Psoas muscle (tissue), 8 donors: ENCODE measurements around the gene OS9. TPM values are rescaled to one million over a fixed set of nuclear protein-coding genes. Genes with fewer than 3 reads are reported as not detected.

Experiments used
- ATAC-seq, 4 donors: fragments of 200-7000 bp; cut with Tn5 transposase; one replicate each; pipeline ENCODE4 v1.9.1; 2020; ENCODE audit warnings: moderate library complexity in 3 of 4, mild to moderate bottlenecking in 2 of 4
- DNase-seq, 2 donors: peaks; one replicate each; pipeline ENCODE4 v3.0.0-alpha.2; 2020
- H3K27ac ChIP-seq: fragments of 200-600 bp; one replicate; pipeline ENCODE4 v1.8.0; 2022
- H3K27me3 ChIP-seq, 3 donors: fragments of 200-600 bp in 1 of 3; one replicate each; pipeline versions ENCODE4 v1.6.1 to v1.8.0; 2013 to 2022; ENCODE audit warnings: low read length in 2 of 3, mild to moderate bottlenecking in 2 of 3, moderate library complexity in 1 of 3; ENCODE audit not compliant: insufficient read depth in 3 of 3
- H3K36me3 ChIP-seq, 2 donors: fragments of 200-600 bp in 1 of 2; one replicate each; pipeline versions ENCODE4 v1.6.1 to v1.8.0; 2013 to 2022; ENCODE audit warnings: low read depth in 1 of 2, mild to moderate bottlenecking in 1 of 2, moderate library complexity in 1 of 2; ENCODE audit not compliant: insufficient read depth in 1 of 2
- H3K4me1 ChIP-seq: fragments of 200-600 bp; one replicate; pipeline ENCODE4 v1.8.0; 2022
- H3K4me3 ChIP-seq: fragments of 200-600 bp; one replicate; pipeline ENCODE4 v1.8.0; 2022; ENCODE audit warnings: mild to moderate bottlenecking
- H3K9me3 ChIP-seq: fragments of 200-600 bp; one replicate; pipeline ENCODE4 v1.8.0; 2022
- WGBS, 3 donors: extraction: QIAGEN DNeasy Blood & Tissue Kit; methylation state at CpG; one replicate each; pipeline versions ENCODE4 v1.1.6 to v1.1.7; 2013; 5-methylcytosine and 5-hydroxymethylcytosine counted together
- intact Hi-C, 2 donors: fragments of 100-400 bp; cut with DNase I; formaldehyde crosslinking; loops; one replicate each; pipeline versions ENCODE4 v1.11.0 to v1.14.2; 2022
- polyA plus RNA-seq, 3 donors: library from polyadenylated mRNA; stranded (reverse); fragments of 200-250 nt; gene quantifications; one replicate each; pipeline ENCODE4 v1.2.3, GENCODE V29; 2013
- total RNA-seq, 4 donors: library from RNA; stranded (reverse); fragmentation: NEBNext Ultra II Directional in 2 of 4; extraction: Animal tissue kit (Norgen Biotek cat#: 25700) in 2 of 4; gene quantifications; one replicate each; pipeline versions ENCODE4 v1.2.1 to v1.2.4, GENCODE V29; 2021 to 2023
- TF ChIP-seq, protein P1 (sequence below): fragments of 200-600 bp; IDR thresholded peaks from one replicate; pipeline ENCODE4 v1.8.0; 2022; ENCODE audit warnings: antibody characterized with exemption
- donor health status: healthy with polysubstance abuse.
- donor health status: DM: no; HTN: no; CAD: no; lungs with moderate emphysema.
- donor health status: Bipolar disorder and iron deficiency.
- donor health status: healthy.
- donor health status: DM: yes; HTN: yes; CAD: no.
- donor health status: DM: no; HTN: no; CAD: no.
- donor health status: DM: no; HTN: no; CAD: no.
- donor health status: DM: yes; HTN: yes; CAD: no.

Gene OS9
- total and polyA plus RNA-seq, 7 donors = 53.0 to 76.4 (median 63.8) TPM

DNA sequence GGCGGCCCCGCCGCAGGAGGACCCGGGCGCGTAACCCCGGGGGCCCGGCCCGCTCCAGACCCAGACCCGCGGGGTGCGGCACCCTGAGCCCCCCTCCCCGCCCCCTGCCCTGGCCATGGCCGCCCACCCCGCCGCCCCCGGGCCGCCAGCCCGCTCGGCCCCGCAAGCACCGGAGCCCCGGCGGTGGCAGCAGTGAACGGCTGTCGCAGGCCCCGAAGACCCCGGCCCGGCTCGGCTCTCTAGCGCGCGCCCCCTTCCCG lies 61.2 kb downstream of the OS9 start:
- Histone ChIP-seq H3K27me3 (peaks cover 0 to 4% (median 0%) of the 10 kb centered on the region in 3 donors), H3K27ac (no peak overlapping the region), H3K9me3 (no peaks in the 10 kb centered on the region), H3K4me1 (peaks cover 24% of the 10 kb centered on the region), H3K4me3 (peak overlapping the region; percentile 72), H3K36me3 (peaks cover 5 to 29% of the 10 kb centered on the region in 2 donors)
- 0 to 1% (median 0%) methylated on average over 4 to 34 of the region's 34 CpGs for WGBS, 3 donors
- DNase-seq (no peak), ATAC-seq (no peak)
- TF ChIP-seq, protein P1, sequence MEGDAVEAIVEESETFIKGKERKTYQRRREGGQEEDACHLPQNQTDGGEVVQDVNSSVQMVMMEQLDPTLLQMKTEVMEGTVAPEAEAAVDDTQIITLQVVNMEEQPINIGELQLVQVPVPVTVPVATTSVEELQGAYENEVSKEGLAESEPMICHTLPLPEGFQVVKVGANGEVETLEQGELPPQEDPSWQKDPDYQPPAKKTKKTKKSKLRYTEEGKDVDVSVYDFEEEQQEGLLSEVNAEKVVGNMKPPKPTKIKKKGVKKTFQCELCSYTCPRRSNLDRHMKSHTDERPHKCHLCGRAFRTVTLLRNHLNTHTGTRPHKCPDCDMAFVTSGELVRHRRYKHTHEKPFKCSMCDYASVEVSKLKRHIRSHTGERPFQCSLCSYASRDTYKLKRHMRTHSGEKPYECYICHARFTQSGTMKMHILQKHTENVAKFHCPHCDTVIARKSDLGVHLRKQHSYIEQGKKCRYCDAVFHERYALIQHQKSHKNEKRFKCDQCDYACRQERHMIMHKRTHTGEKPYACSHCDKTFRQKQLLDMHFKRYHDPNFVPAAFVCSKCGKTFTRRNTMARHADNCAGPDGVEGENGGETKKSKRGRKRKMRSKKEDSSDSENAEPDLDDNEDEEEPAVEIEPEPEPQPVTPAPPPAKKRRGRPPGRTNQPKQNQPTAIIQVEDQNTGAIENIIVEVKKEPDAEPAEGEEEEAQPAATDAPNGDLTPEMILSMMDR = no peak
- intact Hi-C loops = no loop called here

DNA sequence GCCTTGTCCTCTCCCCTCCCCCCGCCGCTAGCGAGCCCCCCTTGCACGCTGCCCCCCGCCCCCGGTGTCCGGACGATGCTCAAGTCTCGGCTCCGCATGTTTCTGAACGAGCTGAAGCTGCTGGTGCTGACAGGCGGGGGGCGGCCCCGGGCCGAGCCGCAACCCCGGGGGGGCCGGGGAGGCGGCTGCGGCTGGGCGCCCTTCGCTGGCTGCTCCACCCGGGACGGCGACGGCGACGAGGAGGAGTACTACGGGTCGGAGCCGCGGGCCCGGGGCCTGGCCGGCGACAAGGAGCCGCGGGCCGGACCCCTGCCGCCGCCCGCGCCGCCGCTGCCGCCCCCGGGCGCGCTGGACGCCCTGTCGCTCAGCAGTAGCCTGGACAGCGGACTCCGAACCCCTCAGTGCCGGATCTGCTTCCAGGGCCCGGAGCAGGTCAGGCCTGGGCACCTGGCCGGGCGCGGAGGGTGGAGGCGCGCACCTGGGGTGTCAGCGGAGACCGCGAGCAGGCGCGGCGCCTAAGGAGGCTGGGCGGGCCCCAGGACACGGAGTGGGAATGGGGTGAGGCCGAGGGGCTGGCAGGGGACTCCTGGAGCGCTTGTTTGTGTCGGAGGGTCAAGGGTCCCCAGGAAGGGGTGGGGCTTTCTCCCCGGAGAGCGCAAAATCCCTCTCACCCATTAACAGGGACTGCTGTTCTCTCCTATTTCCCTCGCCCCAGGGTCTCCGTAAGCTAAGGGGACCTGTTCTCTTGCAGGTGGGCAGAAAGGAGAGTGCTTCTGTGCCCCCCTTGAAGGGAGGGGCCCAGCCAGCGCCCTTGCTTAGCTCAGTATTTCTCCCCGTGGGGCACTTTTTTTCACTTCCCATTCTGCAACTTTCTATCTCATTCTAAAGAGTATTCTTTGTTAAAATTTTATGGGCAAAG lies 61.8 kb downstream of the OS9 start:
- DNase-seq (peak in 1 of 2 donors; percentile 62), ATAC-seq (no peak)
- intact Hi-C loops = no loop called here
- Histone ChIP-seq H3K9me3 (no peaks in the 10 kb centered on the region), H3K27me3 (peaks cover 0 to 4% (median 0%) of the 10 kb centered on the region in 3 donors), H3K4me1 (peaks cover 18% of the 10 kb centered on the region), H3K27ac (no peak overlapping the region), H3K4me3 (peak overlapping the region; percentile 72), H3K36me3 (peaks cover 3 to 23% of the 10 kb centered on the region in 2 donors)
- TF ChIP-seq, protein P1 = no peak
- 3 to 5% (median 5%) methylated on average over 45 to 76 of the region's 76 CpGs for WGBS, 3 donors

DNA sequence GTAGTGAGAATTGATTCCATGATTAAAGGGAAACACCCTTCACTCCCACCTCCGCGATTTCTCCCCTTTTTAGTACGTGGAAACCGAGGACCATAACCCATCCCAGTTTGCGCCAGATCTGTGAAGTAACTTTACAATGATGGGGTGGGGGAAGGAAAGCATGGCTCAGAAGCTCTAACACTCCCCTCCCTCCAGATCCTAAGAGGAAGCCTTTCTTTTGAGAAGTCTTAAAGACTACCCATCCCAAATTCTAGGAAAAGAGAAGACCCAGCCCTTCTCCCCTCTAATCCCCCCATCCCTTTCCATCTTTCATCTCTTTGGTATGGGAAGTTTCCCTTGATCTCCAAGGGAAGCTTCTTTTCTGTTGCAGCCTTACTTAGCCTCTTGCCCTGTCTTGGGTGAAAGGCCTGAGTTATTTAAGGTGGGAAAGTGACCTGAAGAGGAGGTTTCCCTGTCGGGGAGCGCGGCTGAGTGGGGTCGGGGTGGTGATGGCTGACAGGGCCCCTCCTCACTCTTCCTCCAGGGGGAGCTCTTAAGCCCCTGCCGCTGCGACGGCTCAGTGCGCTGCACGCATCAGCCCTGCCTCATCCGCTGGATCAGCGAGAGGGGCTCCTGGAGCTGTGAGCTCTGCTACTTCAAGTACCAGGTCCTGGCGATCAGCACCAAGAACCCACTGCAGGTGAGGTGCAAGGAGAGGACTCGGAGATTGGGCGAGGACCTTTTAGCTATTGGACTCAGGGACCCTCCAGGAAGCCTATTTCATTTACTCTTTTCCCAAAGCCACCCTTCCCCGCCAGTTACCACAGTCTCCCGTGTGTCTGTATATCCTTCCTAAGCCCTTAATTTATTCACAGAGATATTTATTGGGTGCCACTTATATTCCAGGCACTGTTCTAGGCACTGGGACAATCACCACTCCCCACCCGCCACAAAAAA lies 62.7 kb downstream of the OS9 start:
- intact Hi-C loops = no loop called here
- ATAC-seq (no peak), DNase-seq (peak in 1 of 2 donors; percentile 65)
- H3K4me3 ChIP-seq = peak overlapping the region; percentile 72
- no peaks in the 10 kb centered on the region for H3K9me3 ChIP-seq
- H3K36me3 ChIP-seq = peaks cover 0 to 21% of the 10 kb centered on the region in 2 donors
- no peak overlapping the region for H3K27ac ChIP-seq
- H3K27me3 ChIP-seq = peaks cover 0 to 6% (median 0%) of the 10 kb centered on the region in 3 donors
- WGBS, 3 donors = 61 to 68% (median 66%) methylated on average over 22 of the region's 22 CpGs
- H3K4me1 ChIP-seq = peaks cover 9% of the 10 kb centered on the region
- TF ChIP-seq, protein P1 = peak; percentile 32

DNA sequence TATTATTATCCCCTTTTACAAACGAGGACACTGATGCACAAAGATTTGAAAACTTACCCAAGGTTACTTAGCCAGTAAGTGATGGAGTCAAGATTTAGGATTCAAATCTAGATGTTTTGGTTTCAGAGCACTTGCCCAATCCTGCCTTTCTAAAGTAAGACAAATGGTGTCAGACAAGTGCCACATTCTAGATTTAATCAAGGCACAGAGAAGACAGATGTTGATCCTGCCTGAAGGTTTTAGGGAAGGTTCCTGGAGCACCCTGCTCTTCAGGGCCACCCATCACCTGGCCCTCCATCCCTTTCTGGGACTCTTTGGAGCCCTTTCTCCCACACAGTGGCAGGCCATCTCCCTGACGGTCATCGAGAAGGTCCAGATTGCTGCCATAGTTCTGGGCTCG lies 63.8 kb downstream of the OS9 start:
- H3K36me3 ChIP-seq = peaks cover 0 to 21% of the 10 kb centered on the region in 2 donors
- no peak for ATAC-seq
- intact Hi-C loops = no loop called here
- H3K4me3 ChIP-seq = no peak overlapping the region
- TF ChIP-seq, protein P1 = no peak
- no peak overlapping the region for H3K27ac ChIP-seq
- no peaks in the 10 kb centered on the region for H3K9me3 ChIP-seq
- H3K27me3 ChIP-seq = peaks cover 0 to 17% (median 1%) of the 10 kb centered on the region in 3 donors
- peaks cover 9% of the 10 kb centered on the region for H3K4me1 ChIP-seq
- 87 to 91% (median 89%) methylated on average over 4 of the region's 4 CpGs for WGBS, 3 donors
- no peak for DNase-seq
